WI38 (cell line): ENCODE data around the gene DEAF1.

Experiments used
- H3K4me3 ChIP-seq: 2 replicates; pipeline ENCODE4 v1.5.1; 2011; ENCODE audit warnings: low read depth, mild to moderate bottlenecking, control low read depth, low read length
- CTCF ChIP-seq: IDR thresholded peaks from 2 replicates; pipeline ENCODE4 v1.5.1; 2012; ENCODE audit warnings: low read depth, mild to moderate bottlenecking, control low read depth, low read length

DEAF1 gene

GRCh38 chr11:614623-615503, 80.2 kb downstream of the DEAF1 start:
- TF ChIP-seq CTCF = no peak

GRCh38 chr11:614021-614622, 80.9 kb downstream of the DEAF1 start:
- TF ChIP-seq CTCF = no peak
- no peak overlapping the region for H3K4me3 ChIP-seq

More at GRCh38 chr11:614623-615503, 80.2 kb downstream of the DEAF1 start:
- H3K4me3 ChIP-seq = peak overlapping the region; percentile 69

GRCh38 chr11:613369-613968, 81.6 kb downstream of the DEAF1 start:
- TF ChIP-seq CTCF = no peak
- no peak overlapping the region for H3K4me3 ChIP-seq

GRCh38 chr11:612961-613300, 82.1 kb downstream of the DEAF1 start:
- H3K4me3 ChIP-seq = no peak overlapping the region
- TF ChIP-seq CTCF = no peak

- no peak overlapping the region for H3K4me3 ChIP-seq
- TF ChIP-seq CTCF = no peak
Measured at GRCh38 chr11:612201-612960, 82.6 kb downstream of the DEAF1 start.

- no peak for TF ChIP-seq CTCF
- H3K4me3 ChIP-seq = no peak overlapping the region
Measured at GRCh38 chr11:611001-611996, 83.7 kb downstream of the DEAF1 start.
